Right renal pelvis (tissue), 4 donors: ENCODE data around the gene GHITM. TPM values are rescaled to one million over a fixed set of nuclear protein-coding genes. Genes with fewer than 3 reads are reported as not detected.
"Not testable (repeated sequence)": the region's sequence is repeated elsewhere in the genome, so short reads cannot be mapped to it uniquely, and the experiment has no call there.

Experiments
- DNase-seq, 4 donors: peaks; one replicate each; pipeline ENCODE4 v3.0.0-alpha.2; 2013; ENCODE audit warnings: low read depth in 4 of 4, low spot score in 3 of 4, missing footprints in 1 of 4
- polyA plus RNA-seq, 4 donors: library from polyadenylated mRNA; unstranded; fragments of 120-200 nt; gene quantifications; one replicate each; pipeline ENCODE4 v1.2.1, GENCODE V29; 2013; ENCODE audit not compliant: insufficient read length in 4 of 4

Gene GHITM
- polyA plus RNA-seq, 4 donors = 180 to 205 (median 193) TPM

DNA sequence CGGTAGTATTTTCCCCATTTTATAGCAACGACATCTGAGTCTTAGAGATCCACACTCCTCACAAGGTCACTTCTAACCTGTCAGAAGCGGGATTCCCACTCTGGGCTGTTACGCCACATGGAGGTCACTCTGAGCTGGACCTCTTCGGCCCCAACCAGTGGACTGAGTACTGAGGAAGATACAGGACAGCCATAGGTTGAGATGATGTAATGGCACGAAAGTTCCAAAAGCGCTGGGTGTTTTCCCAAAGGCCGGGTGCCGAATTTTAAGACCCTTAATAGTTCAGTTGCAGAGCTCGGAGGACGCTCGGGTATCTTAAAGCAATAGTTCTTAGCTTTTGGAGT is 699 bp downstream of the GHITM start:
- no peak for DNase-seq

DNA sequence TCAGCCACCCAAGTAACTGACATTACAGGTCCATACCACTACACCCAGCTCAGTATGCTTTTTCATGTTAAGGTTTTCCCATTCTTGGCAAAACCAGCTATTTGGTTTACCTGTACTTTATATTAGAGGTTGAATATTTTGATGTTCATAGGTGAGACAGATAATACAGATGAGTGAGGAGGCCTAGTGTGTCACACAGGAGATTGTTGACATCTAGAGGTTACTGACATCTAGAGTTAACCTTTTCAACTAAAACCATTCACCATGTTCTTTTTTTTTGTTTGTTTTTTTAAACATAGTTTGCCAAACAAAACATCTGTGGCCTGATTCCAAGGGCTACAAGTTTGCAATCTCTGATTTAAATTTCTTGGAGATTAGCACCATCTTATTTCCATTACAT is 8.0 kb downstream of the GHITM start:
- DNase-seq = no peak

DNA sequence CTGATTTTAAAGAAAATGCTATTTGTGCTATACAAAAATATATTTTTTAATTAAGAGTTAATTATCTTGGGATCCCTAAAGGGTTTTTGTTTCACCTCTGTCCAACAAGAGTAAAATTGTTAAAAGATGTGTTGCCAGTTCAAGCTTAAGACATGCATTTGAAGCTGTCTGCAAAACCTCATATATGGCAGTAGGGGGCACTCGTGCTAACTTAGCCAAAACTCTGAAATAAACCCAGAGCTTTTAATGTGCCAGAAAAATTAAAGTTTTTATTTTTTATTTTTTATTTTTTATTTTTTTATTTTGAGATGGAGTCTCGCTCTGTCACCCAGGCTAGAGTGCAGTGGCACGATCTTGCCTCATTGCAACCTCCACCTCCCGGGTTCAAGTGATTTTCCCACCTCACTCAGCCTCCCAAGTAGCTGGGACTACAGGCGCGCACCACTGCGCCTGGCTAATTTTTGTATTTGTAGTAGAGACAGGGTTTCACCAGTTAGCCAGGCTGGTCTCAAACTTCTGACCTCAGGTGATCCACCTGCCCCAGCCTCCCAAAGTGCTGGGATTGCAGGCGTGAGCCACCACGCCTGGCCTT is 8.8 kb downstream of the GHITM start:
- not testable (repeated sequence) for DNase-seq

DNA sequence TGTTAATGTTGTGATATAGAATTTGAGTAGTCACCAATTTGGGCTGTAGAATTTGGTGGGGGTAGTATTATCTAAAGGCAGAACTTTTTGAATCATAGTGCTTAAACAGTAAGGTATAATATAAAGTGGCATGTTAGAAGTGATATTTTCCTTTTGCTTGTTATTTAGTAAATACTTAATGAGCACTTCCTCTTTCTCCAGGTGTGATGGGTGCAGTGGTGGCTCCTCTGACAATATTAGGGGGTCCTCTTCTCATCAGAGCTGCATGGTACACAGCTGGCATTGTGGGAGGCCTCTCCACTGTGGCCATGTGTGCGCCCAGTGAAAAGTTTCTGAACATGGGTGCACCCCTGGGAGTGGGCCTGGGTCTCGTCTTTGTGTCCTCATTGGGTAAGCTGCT is 10.5 kb downstream of the GHITM start:
- DNase-seq = no peak

DNA sequence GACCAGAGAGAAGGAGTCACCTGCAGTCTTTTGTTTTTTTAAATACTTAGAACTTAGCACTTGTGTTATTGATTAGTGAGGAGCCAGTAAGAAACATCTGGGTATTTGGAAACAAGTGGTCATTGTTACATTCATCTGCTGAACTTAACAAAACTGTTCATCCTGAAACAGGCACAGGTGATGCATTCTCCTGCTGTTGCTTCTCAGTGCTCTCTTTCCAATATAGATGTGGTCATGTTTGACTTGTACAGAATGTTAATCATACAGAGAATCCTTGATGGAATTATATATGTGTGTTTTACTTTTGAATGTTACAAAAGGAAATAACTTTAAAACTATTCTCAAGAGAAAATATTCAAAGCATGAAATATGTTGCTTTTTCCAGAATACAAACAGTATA is 13.5 kb downstream of the GHITM start:
- DNase-seq = no peak

DNA sequence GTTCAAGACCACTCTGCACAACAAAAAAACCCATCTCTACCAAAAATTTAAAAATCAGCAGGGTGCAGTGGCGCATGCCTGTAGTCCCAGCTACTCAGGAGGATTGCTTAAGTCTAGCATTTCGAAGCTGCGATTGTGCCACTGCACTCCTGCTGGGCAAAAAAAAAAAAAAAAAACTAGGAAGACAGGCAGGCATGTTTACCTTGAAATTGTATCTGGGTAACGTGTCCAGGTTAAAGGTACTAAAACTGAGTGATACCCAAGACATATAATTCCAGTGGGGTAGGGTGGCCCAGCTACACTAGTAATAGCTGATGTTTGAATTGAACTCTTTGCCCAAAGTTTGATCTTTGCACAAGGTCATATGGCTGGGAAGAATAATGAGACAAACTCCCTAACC is 16.2 kb downstream of the GHITM start:
- DNase-seq = no peak

DNA sequence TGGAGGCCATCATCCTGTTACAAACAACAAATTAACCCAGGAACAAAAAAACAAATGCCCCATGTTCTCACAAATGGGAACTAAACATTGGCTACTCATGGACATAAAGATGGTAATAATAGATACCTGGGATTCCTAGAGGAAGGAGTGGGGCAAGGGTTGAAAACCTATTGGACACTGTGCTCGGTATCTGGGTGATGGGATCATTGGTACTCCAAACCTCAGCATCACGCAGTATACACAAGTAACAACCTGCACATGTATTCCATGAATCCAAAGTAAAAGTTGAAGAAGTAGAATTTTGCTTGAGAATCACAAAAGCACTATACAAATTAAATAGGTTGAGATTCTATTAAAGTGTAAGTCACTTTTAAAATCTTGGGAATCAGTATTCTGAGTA is 16.7 kb downstream of the GHITM start:
- DNase-seq = no peak

DNA sequence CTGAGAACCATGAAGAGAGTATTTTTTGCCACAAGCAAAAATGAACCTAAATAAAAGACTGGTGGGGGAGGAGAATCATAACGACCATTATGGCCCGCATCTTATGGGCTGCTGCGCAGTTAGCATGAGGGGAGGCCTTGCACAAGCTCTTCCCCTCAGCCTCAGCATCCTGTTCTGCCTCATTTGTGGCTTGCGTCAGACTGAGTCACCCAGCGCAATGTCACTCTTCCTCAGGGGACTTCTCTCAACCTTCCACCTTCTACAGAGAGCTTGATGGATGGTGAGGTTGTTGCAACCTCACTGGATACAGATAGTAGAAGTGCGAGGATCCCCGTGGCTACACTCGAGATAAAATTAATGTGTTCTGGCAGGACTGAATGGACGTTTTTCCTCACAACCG is 17.5 kb downstream of the GHITM start:
- DNase-seq = no peak

DNA sequence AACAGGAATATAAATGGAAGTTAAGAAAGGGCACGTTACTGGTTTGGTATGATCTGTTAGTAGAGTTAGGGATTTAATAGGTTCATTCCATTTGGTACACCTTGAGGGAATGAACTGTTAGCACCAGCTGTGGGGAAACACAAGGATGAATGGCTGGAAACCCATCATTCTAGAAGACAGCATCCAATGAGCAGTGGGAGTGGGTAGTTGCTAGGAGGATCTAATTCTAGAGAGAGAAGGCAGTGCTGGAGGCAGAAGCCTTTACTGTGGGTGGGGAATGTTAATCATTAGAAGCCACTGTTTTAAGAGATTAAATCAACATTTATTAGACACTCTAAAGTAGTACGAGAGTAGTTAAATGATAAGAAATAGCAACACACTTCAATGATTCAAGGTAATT is 18.8 kb downstream of the GHITM start:
- no peak for DNase-seq

DNA sequence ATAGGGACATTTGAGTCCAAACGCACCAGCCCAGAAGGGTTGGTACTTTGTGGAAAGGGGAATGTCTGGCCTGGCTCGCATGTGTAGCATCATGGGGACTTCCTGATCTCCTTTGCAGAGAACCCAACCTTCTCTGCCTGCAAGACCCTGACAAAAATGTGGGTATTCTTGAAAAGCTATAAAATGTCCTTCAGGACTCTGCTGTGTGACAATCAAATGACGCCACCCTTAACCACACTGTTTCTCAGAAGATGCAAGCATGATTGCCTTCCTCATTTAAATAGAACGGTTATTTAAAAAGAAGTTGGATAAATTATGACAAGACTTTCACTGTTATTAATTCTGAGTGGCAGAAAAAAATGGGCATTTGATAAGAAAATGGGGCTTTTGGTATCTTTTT is 19.2 kb downstream of the GHITM start:
- no peak for DNase-seq

DNA sequence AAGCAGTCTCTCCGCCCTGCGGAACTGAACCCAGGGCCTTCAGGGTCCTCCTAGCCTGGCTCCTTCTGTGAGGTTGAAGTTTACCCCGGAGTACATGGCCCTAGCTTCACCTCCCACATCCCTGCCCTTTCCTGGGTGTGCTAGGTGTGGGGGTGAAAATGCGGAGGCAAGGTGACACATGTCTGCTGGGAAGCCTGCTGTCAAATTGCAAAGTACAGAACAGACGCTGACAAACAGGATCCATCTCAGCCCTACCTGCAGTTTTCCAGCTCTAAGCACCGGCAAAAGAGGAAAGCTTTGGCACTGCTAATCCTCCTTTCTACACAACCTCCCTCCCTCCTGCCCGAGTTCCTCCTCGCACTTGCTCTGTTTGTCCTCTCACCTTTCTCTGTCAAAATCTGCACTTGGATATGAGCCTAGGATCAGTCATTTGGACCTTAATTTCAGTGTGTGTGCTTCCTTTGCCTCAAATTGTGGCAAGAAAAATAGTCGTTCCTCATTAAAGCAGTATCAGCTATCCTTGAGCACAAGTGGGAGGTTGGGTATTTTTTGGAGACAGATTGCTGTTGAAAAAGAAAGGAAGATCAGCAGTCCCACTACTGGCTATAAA is 19.9 kb downstream of the GHITM start:
- no peak for DNase-seq

DNA sequence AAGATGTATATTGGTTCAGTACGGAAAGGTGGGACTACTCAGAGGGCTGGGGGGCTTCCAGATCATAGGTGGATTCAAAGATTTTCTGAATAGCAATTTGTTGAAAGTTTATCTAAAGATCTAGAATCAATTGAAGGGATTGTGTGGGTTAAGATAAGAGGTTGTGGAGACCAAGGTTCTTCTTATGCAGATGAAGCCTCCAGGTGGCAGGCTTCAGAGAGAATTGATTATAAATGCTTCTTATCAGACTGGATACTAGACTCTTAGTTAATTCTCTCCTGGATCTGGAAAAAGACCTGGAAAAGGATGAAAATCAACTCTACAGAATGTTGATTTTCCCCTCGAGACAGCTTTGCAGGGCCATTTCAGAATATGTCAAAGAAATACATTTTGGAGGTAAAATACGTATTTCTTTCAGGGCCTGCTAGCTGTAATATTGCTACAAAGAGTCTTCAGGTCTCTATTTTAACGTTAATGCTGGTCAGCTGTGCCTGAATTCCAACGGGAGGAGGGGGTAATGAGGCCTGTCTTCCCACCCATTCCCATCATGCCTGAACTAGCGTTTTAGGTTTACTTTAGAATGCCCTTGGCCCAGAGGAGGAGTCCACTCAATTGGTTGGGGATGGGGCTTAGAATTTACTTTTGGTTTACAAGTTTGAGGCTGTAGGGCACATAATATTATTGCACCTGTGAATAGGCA is 21.5 kb downstream of the GHITM start:
- DNase-seq = no peak

DNA sequence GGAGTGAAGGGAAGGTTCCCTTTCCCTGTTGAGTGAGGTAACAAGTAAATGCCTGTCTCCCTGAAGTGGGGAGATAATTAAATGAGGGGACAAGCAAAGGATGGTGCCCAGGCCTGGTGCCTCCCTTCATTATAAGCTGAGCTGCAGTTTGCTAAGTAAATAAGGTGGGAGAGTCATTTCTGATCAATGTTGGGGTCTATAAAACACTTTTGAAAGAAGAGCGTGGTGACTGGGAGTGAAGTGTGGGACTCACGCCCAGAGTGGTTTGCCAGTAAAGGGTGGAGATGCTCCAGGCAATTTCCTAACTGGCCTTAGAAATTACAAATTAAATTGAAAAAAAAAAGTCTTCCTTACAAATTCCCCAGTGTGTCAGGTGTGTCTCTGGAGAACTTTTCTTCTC is 24.7 kb downstream of the GHITM start:
- DNase-seq = no peak

DNA sequence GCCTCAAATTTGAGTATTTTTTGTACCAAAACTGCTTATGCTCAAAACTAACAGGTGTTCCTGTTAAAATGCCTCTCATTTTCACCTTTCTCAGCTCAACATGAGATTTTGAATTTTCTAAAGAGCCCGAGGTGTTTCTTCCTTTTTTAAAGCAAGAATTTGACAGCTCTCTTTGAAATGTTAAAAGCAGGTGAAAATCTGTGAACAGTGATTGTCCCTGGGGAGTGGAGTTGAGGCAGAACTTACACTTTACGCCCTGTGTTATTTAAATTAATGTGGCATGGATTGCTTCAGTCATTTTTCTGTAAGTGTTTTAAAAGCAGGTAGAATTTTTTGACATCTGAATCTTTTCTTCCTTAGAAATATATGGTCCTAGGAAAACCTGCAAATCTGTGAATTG is 25.1 kb downstream of the GHITM start:
- DNase-seq = no peak

DNA sequence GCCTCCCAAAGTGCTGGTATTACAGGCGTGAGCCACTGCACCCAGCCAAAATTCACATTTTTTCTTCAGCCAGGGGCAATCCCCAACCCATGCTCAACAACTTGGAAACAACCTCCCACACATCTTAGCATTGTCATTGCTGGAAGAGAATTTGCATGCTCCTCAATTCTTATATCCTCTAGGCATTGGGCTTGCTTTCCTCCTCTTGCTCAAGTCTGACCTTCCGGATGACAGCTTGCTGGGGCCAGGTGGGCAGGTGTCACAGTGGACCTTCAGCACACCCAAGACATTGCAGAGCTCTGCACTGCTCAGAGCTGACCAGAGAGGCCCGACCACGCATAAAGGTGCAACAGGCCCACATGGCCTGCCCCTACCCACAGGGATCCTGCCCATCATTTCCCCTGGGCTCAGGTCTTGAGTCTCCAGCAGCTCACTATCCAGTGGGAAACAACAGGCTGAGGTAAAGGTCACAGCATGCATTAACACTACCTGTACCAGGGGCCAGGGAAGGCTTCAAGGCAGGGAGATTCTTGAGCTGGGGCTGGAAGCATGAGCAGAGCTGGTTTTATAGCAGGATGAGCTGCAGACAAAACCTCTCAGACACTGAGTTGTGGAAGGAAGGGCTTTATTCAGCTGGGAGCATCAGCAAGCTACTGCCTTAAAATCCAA is 27.4 kb downstream of the GHITM start:
- DNase-seq = no peak

DNA sequence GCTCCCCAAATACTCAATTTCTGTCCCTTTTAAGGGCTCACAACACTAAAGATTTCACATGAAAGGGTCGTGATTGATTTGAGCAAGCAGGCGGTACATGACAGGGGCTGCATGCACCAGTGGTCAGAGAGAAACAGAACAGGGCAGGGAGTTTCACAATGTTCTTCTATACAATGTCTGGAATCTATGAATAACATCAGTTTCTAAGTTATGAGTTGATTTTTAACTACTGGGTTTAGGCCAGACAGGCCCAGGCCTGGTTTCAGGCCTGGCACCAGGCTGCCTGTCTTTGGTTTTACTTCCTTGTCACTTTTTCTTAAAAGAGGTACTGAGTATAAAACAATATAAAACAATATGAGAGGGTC is 28.0 kb downstream of the GHITM start:
- not testable (repeated sequence) for DNase-seq

DNA sequence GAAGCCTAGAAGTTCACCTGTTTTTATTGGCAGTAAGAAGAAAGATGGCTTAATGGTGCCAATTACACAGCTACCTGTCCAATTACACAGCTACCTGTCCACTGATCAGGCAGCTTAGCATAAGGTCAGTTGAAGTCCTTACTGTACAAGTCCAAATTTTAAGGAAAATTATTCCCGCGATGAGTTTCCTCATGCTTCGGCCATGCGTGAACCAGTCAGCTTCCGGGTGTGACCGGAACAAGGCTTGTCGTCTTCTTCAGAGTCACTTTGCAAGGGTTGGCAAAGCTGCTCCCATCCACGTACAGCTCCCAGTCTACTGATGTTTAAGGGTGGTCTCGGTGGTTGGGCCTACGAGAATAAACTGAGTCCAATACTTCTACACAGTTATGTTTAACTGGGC is 29.1 kb downstream of the GHITM start:
- not testable (repeated sequence) for DNase-seq

DNA sequence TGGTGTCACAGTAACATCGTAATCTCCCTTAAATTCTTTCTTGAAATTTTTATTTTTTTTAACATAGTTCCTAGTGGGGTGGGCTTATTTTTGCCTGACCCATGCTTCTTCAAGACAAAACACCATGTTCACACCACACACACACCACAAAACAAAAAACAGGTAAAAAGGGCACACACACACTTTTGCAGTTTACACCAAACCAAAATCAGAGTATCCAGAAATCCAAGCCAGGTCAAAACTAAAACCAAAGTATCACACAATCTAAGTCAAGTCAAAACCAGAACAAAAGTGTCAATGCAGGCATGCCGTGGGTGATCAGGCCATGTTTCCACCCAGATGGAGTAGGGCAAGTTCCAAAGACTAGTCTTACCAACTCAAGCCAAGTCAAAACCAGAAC is 31.9 kb downstream of the GHITM start:
- not testable (repeated sequence) for DNase-seq

DNA sequence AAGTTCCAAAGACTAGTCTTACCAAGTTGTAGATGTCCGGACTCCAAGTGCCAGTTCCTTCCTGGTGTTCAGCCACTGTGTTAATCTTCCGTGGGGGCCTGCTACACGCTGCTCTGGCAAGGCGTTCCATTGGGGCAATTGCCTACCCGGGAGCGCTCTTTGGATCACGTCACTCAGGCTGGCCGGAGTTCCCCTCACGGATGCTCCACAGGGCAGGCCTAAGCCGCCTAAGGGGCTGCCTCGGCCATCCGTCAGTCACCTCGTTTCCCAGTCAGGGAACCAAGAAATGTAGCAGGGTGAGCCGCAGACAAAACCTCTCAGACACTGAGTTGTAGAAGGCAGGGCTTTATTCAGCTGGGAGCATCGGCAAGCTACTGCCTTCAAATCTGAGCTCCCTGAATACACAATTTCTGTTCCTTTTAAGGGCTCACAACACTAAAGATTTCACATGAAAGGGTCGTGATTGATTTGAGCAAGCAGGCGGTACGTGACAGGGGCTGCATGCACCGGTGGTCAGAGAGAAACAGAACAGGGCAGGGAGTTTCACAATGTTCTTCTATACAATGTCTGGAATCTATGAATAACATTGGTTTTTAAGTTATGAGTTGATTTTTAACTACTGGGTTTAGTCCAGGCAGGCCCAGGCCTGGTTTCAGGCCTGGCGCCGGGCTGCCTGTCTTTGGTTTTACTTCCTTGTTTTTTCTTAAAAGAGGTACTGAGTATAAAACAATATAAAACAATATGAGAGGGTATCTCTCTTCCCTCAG is 32.6 kb downstream of the GHITM start:
- not testable (repeated sequence) for DNase-seq

DNA sequence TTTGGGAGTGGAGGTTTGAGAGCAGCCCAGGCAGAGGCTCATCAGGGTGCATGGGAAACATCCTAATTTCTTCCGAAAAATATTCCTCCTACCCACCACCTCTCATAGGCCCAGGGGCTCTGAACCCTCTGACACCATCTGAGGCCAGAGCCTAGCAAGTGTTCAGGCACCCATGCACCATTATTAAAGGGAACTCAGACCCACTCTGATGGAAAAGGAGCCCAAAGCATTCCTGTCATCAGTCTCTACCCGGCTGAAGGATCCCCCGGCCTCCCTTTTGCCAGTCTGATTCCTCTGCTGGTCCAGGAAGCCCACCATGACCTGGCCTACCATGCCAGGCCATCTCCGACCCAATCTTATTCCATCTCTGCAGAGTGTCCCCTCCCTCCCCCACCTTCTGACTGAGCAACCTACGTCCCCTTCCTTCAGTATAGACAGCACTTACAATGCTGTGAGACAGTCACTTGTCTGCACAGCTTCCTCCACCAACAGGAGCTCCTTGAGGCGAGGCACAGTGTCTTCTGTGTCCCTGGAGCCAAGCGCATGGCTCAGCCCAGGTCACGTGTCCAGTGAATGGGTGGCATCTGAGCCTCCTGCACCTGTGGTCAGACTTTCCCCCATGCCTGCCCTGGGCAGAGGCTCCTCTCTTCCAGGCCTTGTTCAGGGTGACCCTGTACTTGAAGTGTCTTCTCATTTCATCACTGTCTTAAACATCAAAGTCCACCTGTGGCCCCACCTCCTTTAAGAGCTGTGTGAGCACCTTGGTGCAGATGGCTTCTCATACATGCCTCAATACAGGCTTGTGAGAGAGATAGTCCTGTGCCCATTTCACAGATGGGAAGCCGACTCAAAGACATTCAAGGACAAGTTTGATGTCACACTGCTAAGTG is 33.4 kb downstream of the GHITM start:
- DNase-seq = no peak
